NCI-H2107 (cell line): ENCODE data around the gene UBE2J1.
"Not testable (repeated sequence)": the region's sequence is repeated elsewhere in the genome, so short reads cannot be mapped to it uniquely, and the experiment has no call there.

Source experiments
- DNase-seq: peaks from one replicate; lab custom pipeline; 2025; lab: John Stamatoyannopoulos, UW

The UBE2J1 gene

GRCh38 chr6:89317067-89317466, 35.5 kb downstream of the UBE2J1 start:
- no peak for DNase-seq

- DNase-seq = no peak
These were observed 37.2 kb downstream of the UBE2J1 start, which contains the start of gene GABRR2 for GRCh38 chr6:89315249-89315885. Gene GABRR2 (minus strand): TSS chr6:89315299. CDS start chr6:89315165, 134 bp downstream.

- DNase-seq = no peak
These were observed 37.8 kb downstream of the UBE2J1 start for GRCh38 chr6:89314692-89315091.

- no peak for DNase-seq
These were observed 39.5 kb downstream of the UBE2J1 start for GRCh38 chr6:89313006-89313405.

- no peak for DNase-seq
These were observed 40.5 kb downstream of the UBE2J1 start for GRCh38 chr6:89311853-89312531.

GRCh38 chr6:89311530-89311852, 41.0 kb downstream of the UBE2J1 start:
- DNase-seq = no peak

- no peak for DNase-seq
These were observed 41.6 kb downstream of the UBE2J1 start for GRCh38 chr6:89310929-89311328.

- no peak for DNase-seq
These were observed 43.8 kb downstream of the UBE2J1 start for GRCh38 chr6:89308525-89309395.

GRCh38 chr6:89304517-89304916, 48.0 kb downstream of the UBE2J1 start:
- DNase-seq = not testable (repeated sequence)

- no peak for DNase-seq
These were observed 49.6 kb downstream of the UBE2J1 start for GRCh38 chr6:89302936-89303335.

- no peak for DNase-seq
These were observed 50.2 kb downstream of the UBE2J1 start for GRCh38 chr6:89302195-89302770.

- no peak for DNase-seq
These were observed 50.8 kb downstream of the UBE2J1 start for GRCh38 chr6:89301586-89302194.

- no peak for DNase-seq
These were observed 53.1 kb downstream of the UBE2J1 start for GRCh38 chr6:89299466-89299850.

GRCh38 chr6:89298680-89299465, 53.6 kb downstream of the UBE2J1 start:
- no peak for DNase-seq

GRCh38 chr6:89297695-89298351, 54.7 kb downstream of the UBE2J1 start:
- DNase-seq = no peak

GRCh38 chr6:89295981-89296380, 56.5 kb downstream of the UBE2J1 start:
- no peak for DNase-seq

GRCh38 chr6:89295116-89295515, 57.4 kb downstream of the UBE2J1 start:
- DNase-seq = not testable (repeated sequence)

- no peak for DNase-seq
These were observed 61.2 kb downstream of the UBE2J1 start for GRCh38 chr6:89291256-89291819.

GRCh38 chr6:89290401-89291155, 61.9 kb downstream of the UBE2J1 start:
- DNase-seq = no peak

GRCh38 chr6:89289710-89290109, 62.8 kb downstream of the UBE2J1 start:
- DNase-seq = no peak
